HG03175 (cell line): Measurements from ENCODE around the gene DTNB.
"Not testable (repeated sequence)": the region's sequence is repeated elsewhere in the genome, so short reads cannot be mapped to it uniquely, and the experiment has no call there.

ENCODE experiments used
- ATAC-seq: cut with Tn5 transposase; IDR thresholded peaks from one replicate; pipeline ENCODE4 v1.9.1; 2021; ENCODE audit warnings: mild to moderate bottlenecking, moderate library complexity; ENCODE audit not compliant: unreplicated experiment

DTNB gene

DNA sequence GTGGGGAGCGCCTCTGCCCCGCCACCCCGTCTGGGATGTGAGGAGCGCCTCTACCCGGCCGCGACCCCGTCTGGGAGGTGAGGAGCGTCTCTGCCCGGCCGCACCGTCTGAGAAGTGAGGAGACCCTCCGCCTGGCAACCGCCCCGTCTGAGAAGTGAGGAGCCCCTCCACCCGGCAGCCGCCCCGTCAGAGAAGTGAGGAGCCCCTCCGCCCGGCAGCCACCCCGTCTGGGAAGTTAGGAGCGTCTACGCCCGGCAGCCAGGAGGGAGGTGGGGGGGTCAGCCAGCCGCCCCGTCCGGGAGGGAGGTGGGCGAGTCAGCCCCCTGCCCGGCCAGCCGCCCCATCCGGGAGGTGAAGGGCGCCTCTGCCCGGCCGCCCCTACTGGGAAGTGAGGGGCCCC lies 39.6 kb downstream of the DTNB start:
- not testable (repeated sequence) for ATAC-seq

DNA sequence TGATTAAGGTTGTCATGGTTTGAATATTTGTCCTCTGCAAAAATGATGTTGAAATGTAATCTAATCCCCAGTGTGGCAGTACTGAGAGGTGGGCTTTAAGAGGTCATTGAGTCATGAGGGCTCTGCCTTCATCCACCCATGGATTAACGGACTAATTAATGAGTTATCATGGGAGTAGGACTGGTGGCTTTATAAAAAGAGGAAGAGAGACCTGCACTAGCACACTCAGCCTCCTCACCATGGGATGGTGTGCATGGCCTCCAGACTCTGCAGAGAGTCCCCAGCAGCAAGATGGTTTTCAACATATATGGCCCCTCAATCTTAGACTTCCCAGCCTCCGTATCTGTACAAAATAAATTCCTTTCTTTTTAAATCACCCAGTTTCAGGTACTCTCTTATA lies 41.0 kb downstream of the DTNB start:
- no peak for ATAC-seq

DNA sequence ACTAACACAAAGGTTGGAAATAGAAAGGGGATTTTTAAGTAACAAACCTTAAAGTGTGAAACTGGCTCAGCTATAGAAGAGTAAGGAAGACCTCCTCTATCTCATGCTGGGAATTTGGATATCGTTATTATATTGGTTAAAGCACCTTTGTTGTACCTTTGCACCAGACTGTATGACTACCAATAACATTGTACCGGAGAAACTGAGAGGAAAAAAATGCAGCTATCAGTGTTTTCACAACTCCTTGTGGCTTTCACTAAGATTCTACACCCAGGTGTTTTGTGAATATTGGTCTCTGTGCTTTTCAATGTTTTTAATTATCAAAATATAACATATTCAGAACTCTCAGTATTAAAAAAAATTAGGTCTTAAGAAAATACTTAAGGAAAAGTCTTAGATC lies 48.7 kb downstream of the DTNB start:
- ATAC-seq, result no peak

DNA sequence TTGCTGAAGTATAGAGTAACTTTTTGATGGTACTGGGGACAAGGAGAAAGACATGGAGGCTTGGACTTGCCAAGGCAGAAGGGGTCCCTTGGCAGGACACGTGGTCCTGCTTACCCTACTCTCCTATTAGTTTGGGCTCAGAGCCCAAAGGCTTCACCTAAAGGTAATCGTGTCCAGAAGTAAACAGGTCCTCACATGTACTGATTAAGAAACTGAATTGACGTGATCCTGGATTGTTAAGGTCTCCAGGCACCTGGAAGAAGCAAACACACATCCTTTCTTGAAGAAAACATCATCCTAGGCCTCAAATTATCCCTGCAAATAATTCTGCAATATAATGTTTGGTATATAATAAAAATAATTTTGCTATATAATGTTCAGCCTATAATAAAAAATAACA lies 50.0 kb downstream of the DTNB start:
- ATAC-seq, result no peak

DNA sequence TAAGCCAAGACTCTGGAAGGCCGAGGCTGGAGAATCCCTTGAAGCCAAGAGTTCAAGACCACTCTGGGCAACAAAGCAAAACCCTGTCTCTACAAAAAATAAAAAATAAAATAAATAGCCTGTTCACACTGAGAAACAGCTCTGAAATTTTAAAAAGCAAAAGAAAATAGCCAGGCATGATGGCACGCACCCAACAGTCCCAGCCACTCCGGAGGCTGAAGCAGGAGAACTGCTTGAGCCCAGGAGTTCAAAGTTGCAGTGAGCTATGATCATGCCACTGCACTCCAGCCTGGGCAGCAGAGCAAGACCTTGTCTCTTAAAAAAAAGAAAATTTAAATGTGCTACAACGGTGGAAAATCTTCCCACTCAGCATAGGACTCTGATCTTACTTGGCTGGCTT lies 52.7 kb downstream of the DTNB start:
- ATAC-seq, result no peak

DNA sequence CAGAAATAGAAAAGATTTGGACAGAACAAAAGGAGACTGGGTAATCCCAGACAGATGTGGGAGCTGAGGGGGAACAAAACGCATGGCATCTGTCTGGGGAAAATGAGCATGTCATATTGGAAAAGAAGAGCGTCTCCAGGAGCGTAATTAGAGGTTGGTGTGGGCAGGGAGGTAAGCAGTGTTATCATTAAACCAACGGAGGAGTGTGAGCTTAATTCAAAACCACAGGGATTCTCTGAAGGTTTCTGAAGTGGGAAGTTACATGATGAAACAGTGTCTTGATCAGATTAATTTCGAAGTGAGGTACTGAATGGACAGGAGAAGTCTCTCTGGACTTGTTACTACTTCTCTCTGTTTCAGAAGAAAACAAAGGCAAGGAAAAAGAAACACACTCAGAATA lies 53.3 kb downstream of the DTNB start:
- no peak for ATAC-seq

DNA sequence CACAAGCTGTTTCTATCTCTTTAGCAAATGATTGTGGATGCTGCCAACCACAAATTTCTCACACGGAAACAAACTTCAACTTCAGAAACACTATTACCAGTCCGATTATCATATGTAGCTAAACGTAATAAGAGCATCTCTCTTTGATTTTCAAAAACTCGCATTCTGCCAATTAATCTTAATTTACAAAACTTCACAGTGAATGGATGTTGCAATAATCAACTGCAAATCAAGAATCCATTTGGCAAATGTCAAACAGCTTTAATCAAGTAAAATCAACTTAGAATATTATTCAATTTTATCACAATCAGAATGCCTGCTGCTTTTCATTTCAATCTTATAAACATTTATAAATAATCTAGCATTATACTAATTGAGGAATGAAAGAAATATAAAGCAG lies 54.2 kb downstream of the DTNB start:
- no peak for ATAC-seq

DNA sequence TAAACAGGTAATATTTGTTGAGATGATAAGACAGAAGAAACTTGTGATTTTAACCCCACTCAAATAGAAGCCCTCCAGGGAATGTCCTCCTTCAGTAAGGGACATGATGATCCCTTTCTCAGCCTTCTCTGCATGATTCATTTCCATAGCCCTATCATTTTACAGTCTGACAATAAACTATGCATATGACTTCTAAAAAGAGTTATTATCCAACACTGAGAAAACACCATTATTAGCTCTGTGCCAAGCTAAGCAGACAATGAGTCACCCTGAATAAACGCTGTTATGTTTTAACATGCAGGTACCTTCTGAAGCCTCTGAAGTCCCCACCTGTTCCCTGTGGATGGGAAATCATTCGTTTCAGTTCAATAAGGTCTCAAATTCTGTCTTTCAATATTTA lies 54.7 kb downstream of the DTNB start:
- no peak for ATAC-seq

DNA sequence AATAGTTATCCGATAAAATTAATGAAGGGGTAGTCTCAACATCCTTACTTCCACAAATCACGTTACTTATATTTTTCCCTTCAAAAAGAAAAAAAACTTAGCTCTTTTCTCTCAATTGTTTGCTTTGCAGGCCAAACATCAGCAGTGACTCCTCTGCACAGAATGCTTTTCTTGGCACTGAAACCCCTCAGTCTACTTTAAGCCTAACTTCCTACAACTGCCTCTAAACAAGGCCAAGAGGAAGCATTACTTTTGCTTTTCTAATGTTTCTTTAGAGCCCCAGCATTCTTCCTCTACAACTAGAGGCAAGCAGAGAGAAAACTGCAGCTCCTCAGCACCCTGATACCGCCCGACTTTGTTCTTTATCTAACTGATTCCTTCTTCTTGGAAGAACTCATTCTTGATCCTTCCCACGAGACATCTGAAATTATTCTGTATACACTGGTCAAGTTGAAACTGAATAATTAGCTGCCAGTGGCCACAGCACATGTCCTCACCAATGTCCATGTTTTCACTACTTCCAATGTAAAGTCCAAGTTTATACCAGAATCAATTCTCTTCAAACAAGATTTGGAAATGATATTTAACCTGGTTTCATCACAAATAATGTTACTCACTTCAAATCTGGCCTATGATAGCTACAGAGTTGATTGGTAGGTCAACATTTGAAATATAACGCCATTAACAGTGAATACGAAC lies 55.3 kb downstream of the DTNB start:
- ATAC-seq, result no peak

DNA sequence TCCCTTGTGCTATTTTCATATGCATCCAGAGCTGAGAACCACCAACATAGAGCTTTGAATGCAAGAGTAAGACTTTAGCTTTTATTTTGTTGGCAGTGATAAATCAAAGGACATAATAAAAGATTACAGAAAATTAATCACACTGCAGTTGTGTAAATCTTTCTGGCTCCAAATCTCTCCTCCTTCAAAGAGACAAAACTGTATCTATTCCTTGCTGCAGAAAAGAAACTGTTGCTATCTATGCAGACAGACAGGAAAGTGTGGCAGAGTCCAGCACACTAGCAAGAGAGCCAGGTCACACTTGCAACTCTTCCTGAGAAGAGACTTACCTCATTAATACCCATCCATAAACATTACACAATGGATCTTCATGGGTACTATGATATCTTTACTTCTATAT lies 57.5 kb downstream of the DTNB start:
- no peak for ATAC-seq

DNA sequence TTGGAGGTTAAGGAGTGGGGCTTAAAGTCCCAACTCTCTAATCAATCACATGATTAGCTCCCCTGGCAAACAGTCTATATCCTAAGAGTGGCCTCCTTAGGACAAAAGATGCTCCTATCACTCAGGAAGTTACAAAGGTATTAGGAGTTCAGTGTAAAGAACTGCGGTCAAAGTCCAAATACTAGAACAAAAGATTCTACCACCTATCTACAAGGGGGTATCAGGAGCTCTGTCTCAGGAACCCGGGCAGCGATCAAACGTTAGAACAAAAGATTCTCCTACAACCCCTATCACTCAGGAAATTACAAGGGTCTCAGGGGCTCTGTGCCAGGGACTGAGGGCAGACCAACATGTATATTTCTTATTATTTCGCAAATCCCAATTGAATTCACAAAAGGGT lies 58.0 kb downstream of the DTNB start:
- no peak for ATAC-seq

DNA sequence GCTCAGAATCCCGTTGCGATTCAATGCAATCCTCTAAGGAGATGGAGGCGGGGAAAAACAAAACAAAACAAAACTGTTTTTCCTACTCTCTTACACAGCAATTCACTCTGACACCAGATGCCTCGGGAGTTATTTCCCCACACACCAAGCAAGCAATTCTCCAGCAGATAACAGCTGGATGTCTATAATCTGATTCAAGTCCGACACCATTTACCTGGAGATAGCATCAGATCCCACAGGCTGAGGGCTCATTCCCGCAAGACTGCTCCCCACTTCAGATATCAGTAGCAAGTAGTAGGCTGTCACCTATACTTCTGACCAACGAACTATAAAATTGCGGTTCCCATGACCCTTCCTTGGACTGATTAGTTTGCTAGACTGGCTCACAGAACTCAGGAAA lies 58.7 kb downstream of the DTNB start:
- ATAC-seq, result no peak

DNA sequence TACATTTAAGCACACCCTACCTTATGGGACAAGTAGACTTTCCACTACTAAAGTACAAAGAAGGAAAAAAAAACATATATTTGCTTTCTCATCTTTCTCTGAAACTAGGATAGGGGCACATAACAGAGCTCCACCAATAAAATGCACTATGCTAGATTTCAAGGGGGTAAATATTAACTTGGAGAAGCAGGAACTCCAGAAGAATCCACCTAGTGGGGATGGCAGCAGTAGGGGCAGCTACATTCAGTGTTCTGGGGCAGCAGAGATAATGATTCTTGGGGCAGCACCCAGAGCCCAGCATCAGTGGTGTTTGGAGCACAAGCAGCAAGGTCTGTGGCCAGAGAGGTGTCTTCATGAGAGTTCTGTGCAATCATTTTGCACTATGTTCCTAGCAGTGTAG lies 64.7 kb downstream of the DTNB start:
- no peak for ATAC-seq

DNA sequence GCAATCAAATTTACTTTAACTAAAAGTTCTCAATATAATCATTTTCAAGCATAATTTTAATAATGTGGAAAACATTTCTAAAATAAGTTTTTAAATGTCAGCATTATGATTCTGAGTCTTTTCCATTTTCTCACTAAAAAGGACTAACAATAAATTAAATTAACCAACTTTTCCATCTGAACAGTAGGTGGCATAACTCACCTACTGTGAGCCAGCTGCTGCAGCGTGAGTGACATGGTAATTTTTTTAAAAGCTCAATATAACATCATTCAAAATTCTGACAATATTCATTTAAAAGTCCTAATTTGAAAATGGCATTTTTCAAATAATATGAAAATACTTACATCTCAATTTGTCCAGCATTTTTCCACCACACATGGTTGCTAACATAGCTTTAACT lies 66.5 kb downstream of the DTNB start:
- no peak for ATAC-seq

DNA sequence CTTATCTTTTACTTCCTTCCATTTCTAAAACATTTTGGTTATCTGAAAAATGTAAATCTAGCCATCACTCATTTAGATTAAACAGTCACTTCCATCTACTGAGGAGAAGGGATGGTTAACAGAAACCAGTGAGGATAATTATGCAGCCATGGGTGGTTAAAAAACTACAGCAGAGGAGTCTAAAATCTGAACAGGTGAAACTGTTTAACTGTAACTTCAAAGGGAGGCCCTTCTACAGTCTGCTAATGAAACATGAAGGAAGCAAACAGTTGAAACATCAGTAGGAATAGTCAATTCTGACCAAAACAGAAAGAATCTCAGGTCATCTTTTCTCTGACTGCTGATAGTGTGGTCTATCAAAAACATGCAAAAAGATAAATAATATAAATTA lies 71.0 kb downstream of the DTNB start:
- ATAC-seq, result no peak

DNA sequence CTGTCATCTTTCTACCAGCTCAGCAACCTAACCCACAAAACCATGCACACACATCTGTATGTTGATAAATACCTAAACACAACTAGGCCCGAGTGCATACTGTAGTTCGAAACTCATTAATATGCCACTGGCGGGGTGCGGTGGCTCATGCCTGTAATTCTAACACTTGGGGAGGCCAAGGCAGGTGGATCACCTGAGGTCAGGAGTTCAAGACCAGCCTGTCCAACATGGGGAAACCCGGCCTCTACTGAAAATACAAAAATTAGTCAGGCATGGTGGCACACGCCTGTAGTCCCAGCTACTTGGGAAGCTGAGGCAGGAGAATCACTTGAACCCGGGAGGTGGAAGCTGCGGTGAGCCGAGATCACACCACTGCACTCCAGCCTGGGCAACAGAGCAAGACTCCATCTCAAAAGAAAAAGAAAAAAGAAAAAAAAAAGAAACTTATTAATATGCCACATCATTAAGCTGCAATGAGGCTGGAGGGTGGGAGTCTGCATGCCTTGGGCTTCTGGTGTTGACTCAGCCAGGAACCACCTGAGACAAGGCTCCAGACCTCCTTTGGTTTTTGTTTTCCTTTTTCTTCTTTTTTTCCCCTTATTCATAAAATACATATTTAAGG lies 71.6 kb downstream of the DTNB start:
- not testable (repeated sequence) for ATAC-seq

DNA sequence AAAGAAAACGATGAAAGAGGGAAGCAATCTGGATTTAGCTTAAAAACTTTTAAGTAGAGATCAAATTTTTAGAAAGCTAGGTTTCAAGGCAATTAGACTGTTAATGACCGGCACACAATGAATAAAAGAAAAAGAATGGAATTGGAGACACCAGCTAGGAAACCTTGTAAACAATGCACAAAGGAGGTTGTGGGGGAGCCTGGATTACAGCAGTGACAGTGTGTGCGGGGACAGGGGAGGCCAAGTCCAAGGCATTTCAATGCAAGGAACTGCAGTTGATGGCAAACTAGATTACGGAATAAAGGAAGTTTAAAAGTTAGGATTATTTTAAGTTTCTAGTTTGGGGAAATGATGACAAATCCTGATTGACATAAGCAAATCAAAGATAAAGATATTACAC lies 74.5 kb downstream of the DTNB start:
- ATAC-seq, result no peak

DNA sequence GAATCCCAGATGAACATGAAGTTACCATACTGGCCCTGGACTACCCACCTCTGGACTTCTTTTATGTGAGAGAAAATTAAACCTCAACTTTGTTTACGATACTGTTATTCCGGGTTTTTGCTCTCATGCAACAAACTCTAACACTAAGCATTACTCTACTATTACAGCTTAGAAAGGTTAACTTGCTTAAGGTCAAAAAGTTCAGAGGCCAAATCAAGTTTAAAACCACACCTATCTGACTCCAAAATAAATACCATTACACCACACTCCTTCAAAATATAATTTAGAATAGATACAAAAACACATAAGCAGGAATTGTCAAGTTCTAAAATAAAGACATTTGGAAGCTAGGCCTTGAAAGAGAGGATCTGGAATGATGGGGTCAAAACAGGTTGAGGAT lies 75.0 kb downstream of the DTNB start:
- ATAC-seq, result no peak

DNA sequence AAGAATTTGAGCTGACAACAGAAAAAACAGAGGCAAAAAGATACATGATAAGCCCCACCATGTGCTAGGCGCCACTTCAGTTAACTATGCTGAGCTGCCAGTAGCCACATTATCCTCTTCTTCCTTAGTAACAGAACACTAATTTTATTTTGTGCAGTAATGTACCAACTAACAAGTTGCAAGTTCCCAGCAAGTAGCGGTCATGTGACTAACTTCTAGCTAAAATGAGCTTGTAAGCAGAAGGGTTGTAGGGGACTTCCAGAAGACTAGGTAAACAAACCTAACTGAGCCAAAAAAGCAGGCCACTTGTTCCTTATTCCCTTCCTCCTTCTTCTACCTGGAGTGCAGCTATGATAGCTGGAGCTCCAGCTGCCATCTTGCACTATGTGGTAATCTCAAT lies 75.5 kb downstream of the DTNB start:
- ATAC-seq, result no peak

DNA sequence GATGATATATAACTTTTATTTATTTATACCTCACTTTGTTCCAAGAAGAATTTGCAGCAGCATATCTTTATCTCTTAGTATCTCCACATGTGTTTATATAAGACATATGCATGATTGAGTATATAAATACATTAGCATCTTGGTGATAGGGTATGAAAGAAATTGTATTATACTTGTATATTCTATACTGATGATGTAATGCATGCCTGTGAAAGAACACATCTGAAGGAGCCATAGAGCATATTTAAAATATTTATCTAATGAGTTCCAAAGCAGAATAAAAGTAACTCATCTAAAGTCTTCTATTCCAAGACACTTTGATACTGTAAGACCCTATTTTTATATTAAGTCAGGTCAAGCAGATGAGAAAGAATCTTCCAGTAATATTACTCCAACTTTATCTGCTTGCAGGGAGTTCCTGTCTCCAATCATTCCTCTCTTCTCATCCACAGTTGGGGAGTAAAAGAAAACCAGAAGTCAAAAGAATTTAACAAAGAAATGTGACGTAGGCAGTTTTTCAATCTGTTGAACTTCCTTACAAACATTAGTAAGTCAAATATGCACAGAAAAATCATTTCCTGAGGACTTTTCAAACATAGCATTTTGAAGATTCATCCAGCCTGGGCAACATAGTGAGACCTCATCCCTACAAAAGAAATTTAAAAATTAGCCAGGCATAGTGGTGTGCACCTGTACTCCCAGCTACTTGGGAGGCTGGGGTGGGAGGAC lies 76.7 kb downstream of the DTNB start:
- no peak for ATAC-seq

DNA sequence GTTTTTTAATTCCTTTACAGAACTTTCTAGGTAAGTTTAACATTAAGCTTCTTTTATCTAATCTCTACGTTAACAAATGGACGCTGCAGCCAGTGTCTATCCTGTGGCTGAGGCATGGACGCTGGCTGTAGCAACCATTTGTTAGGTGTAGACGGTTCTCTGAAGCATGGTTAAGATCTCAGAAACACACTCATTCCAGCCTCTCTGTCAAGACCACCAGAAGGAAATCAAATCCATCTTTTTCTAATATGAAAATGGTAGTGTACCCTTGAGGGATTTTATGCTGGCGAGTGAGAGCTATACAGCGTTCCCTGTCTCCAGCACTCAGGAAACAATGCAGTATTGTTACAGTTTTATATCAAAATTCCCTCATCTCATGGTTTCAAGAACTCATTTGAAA lies 78.0 kb downstream of the DTNB start:
- ATAC-seq, result no peak

DNA sequence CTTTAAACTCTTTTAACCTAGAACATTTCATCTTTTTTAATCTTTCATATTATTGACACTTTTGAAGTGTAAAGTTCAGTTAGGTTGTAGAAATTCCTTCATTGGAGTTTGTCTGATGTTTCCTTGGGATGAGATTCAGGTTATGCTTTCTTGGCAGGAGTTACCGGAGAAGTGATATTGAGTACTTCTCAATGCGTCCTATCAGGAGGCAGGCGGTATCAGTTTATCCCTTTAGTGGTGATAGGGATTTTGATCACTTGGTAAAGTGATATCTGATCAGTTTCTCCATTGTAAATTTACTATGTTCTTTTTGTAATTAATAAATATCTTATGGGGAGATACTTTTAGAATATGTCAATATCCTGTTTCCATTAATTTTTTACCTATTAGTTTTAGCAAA lies 78.4 kb downstream of the DTNB start:
- no peak for ATAC-seq
